Measurements from ENCODE around the gene DNAH2. TPM values are rescaled to one million over a fixed set of nuclear protein-coding genes. Genes with fewer than 3 reads are reported as not detected.

The DNAH2 gene
- total and polyA plus RNA-seq, 2 donors (not counting 3 experiments of a cell fraction or from before 2014, with no cell fraction given) = 0.10 to 0.11 TPM

DNA sequence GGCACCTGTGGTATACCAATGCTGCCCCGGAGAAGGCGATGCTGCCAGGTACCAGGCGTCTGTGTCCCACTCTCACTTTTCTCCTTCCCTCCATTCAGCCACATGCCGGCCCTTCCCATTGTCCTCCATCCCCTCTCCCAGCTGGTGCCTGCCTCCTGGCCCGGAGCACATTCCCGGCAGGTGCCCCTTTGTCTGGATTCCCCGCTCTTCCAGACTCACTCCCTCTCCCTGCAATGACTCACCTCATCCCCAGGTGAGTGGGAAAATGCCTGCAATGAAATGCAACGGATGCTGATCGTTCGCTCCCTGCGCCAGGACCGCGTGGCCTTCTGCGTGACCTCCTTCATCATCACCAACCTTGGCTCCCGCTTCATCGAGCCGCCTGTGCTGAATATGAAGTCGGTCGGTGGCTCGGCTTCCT, 106.0 kb downstream of the DNAH2 start:
- DNase-seq (ENCODE audit: low read depth, low spot score) = no peak
- Histone ChIP-seq H3K36me3 (ENCODE audit: control insufficient read depth in 2 of 2, extremely low read depth in 1 of 2, insufficient read depth in 2 of 2, low read length in 2 of 2) (no peaks in the 10 kb centered on the region), H3K4me3 (replicated peaks in 1 of 3; ENCODE audit: insufficient read depth in 1 of 3, low read depth in 1 of 3, low read length in 3 of 3) (no peak overlapping the region), H3K27ac (ENCODE audit: insufficient read depth, low read depth, low read length) (no peak overlapping the region), H3K4me2 (ENCODE audit: insufficient read depth, low read length) (no peak overlapping the region), H3K9me1 (replicated peaks; ENCODE audit: control insufficient read depth, extremely low read depth, insufficient read depth, low read length) (no peaks in the 10 kb centered on the region), H4K20me1 (replicated peaks; ENCODE audit: control insufficient read depth, extremely low read depth, insufficient read depth, low read length) (no peaks in the 10 kb centered on the region), H3K79me2 (ENCODE audit: control insufficient read depth, insufficient read depth, low read length) (no peaks in the 10 kb centered on the region), H3K4me1 (ENCODE audit: control insufficient read depth, extremely low read depth, insufficient read depth, low read length) (no peaks in the 10 kb centered on the region), H3K9me3 (replicated peaks; ENCODE audit: control insufficient read depth, insufficient read depth, low read length) (no peaks in the 10 kb centered on the region), H3K9ac (replicated peaks; ENCODE audit: extremely low read depth, insufficient read depth, low read length) (no peak overlapping the region), H3K27me3 (ENCODE audit: control insufficient read depth in 2 of 2, insufficient read depth in 2 of 2, low read length in 2 of 2) (peaks cover 2 to 6% of the 10 kb centered on the region in 2 experiments), H2AFZ (ENCODE audit: low read depth, low read length) (no peak overlapping the region)
- no peak for FAIRE-seq
- dilution Hi-C loops (cut with MboI; ENCODE audit: extremely low pct_ligation_motif_present, low sequenced_read_pairs) = no loop called here
- BruUV-seq (replicated peaks) = no TSS peak
- TF ChIP-seq EZH2 (IDR thresholded peaks at IDR 0.05; ENCODE audit: borderline replicate concordance, low read depth, low read length, severe bottlenecking) (no peak), MYC (IDR thresholded peaks at IDR 0.05; ENCODE audit: low read depth, low read length) (no peak)
- intact Hi-C loops (cut with micrococcal nuclease) = loop anchor here (2.0 to 5.0 kb wide), 3 partner anchors 81 to 234 kb away; no protein-coding TSS in a partner anchor
- POLR2A ChIA-PET = no interaction called here
- CTCF ChIA-PET = interaction anchor here (0.7 to 8.6 kb wide), 7 partner anchors 12 to 234 kb away, joined by 3 to 121 read pairs (median 3); partner anchors contain the start of gene NAA38

DNA sequence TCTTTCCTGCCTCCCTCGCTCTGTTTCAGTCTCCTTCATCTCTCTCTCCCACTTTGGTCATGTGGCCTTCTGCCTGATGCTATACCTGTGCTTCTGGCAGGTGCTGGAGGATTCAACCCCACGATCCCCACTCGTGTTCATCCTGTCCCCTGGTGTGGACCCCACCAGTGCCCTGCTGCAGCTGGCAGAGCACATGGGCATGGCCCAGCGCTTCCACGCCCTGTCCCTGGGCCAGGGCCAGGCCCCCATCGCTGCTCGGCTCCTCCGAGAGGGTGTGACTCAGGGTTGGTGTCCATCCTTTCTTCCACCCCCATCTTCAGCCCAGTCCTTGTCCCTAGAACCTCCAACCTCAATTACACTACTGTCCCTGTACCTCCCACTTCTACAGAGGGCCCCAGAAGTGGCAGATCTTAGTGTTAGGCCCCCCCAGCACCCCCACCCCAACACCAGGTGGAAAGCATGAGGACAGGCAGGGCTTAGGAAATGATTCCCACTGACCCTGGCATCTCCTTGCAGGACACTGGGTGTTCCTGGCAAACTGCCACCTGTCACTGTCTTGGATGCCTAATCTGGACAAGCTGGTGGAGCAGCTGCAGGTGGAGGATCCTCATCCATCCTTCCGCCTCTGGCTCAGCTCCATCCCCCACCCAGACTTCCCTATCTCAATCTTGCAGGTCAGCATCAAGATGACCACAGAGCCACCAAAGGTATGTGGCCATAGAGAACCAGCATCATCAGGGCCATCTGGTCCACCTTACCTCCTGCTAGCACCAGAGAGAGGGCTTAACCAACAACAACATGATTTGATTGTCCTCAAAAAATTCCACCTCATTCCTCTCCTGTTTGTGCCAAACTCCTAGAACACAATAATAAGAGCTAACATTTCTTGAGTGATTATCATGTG, 106.7 kb downstream of the DNAH2 start:
- DNase-seq (ENCODE audit: low read depth, low spot score) (no peak), FAIRE-seq (no peak)
- POLR2A ChIA-PET = no interaction called here
- Histone ChIP-seq H3K9me1 (replicated peaks; ENCODE audit: control insufficient read depth, extremely low read depth, insufficient read depth, low read length) (no peaks in the 10 kb centered on the region), H3K36me3 (ENCODE audit: control insufficient read depth in 2 of 2, extremely low read depth in 1 of 2, insufficient read depth in 2 of 2, low read length in 2 of 2) (no peaks in the 10 kb centered on the region), H3K4me2 (ENCODE audit: insufficient read depth, low read length) (no peak overlapping the region), H3K27me3 (ENCODE audit: control insufficient read depth in 2 of 2, insufficient read depth in 2 of 2, low read length in 2 of 2) (peaks cover 2 to 6% of the 10 kb centered on the region in 2 experiments), H3K9me3 (replicated peaks; ENCODE audit: control insufficient read depth, insufficient read depth, low read length) (no peaks in the 10 kb centered on the region), H3K9ac (replicated peaks; ENCODE audit: extremely low read depth, insufficient read depth, low read length) (no peak overlapping the region), H3K4me1 (ENCODE audit: control insufficient read depth, extremely low read depth, insufficient read depth, low read length) (no peaks in the 10 kb centered on the region), H3K4me3 (replicated peaks in 1 of 3; ENCODE audit: insufficient read depth in 1 of 3, low read depth in 1 of 3, low read length in 3 of 3) (no peak overlapping the region), H4K20me1 (replicated peaks; ENCODE audit: control insufficient read depth, extremely low read depth, insufficient read depth, low read length) (no peaks in the 10 kb centered on the region), H2AFZ (ENCODE audit: low read depth, low read length) (no peak overlapping the region), H3K27ac (ENCODE audit: insufficient read depth, low read depth, low read length) (no peak overlapping the region), H3K79me2 (ENCODE audit: control insufficient read depth, insufficient read depth, low read length) (no peaks in the 10 kb centered on the region)
- dilution Hi-C loops (cut with MboI; ENCODE audit: extremely low pct_ligation_motif_present, low sequenced_read_pairs) = no loop called here
- intact Hi-C loops (cut with micrococcal nuclease) = loop anchor here (5.0 kb wide), 2 partner anchors 82 to 233 kb away; no protein-coding TSS in a partner anchor
- CTCF ChIA-PET = interaction anchor here (0.7 to 8.6 kb wide), 11 partner anchors 9 to 233 kb away, joined by 3 to 121 read pairs (median 3); partner anchors contain the start of gene KDM6B
- TF ChIP-seq, protein P1, sequence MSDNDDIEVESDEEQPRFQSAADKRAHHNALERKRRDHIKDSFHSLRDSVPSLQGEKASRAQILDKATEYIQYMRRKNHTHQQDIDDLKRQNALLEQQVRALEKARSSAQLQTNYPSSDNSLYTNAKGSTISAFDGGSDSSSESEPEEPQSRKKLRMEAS (IDR thresholded peaks at IDR 0.05; ENCODE audit: insufficient read depth, insufficient read length) = no peak
- TF ChIP-seq POLR2A (IDR thresholded peaks at IDR 0.05; ENCODE audit: low read depth, low read length) (no peak), JUN (IDR thresholded peaks at IDR 0.05; ENCODE audit: borderline replicate concordance, insufficient read depth, insufficient read length, low read depth) (no peak), POLR2AphosphoS5 (IDR thresholded peaks at IDR 0.05; ENCODE audit: insufficient read depth, low read depth, low read length) (no peak)
- no TSS peak for BruUV-seq (replicated peaks)
